Transverse colon (tissue), 3 donors: Measurements from ENCODE around the gene PET100.

Source experiments
- POLR2A ChIP-seq: fragments of 450-650 bp; IDR thresholded peaks from one replicate; pipeline ENCODE4 v1.6.1; 2016; ENCODE audit warnings: antibody characterized with exemption, mild to moderate bottlenecking, moderate library complexity
- TF ChIP-seq, protein P1 (sequence below), 5 experiments: fragments of 200-600 bp in 3 of 5; fragments of 450-650 bp in 2 of 5; sonication (generic) in 3 of 5; IDR thresholded peaks; 1 replicate in 2 of 5; 2 replicates in 3 of 5; pipeline ENCODE4 v1.5.1; 2016 to 2017; ENCODE audit warnings: antibody characterized with exemption in 5 of 5, inconsistent platforms in 3 of 5, mild to moderate bottlenecking in 2 of 5, moderate library complexity in 1 of 5

DNA sequence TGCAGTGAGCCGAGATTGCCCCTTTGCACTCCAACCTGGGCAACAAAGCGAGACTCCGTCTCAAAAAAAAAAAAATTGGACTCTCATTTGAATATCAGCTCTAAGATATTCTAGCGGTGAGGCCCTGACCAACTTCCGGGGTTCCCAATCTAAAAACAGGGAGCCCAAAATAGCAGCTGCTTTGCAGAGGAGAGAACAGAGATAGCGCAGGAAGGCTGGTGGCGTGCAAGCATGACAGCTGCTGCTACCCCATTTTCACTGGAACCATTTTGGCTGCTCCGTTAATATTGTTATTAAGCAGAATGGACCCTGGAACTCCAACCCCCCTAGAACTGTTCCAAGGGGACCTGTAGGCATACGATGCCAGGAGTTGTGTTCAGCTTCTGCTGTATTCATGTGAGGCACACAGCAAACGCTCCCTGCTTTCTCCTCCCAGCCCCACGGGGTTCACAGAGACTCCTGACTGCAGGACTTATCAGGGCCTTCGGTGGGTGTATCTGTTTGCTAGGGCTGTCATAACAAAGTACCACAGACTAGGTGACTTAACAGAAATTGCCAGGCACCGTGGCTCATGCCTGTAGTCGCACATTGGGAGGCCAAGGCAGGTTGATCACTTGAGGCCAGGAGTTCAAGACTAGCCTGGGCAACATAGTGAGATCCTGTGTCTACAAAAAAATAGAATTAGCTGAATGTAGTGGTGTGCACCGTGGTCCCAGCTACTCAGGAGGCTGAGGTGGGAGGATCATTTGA, 18.8 kb downstream of the PET100 start:
- TF ChIP-seq, protein P1, sequence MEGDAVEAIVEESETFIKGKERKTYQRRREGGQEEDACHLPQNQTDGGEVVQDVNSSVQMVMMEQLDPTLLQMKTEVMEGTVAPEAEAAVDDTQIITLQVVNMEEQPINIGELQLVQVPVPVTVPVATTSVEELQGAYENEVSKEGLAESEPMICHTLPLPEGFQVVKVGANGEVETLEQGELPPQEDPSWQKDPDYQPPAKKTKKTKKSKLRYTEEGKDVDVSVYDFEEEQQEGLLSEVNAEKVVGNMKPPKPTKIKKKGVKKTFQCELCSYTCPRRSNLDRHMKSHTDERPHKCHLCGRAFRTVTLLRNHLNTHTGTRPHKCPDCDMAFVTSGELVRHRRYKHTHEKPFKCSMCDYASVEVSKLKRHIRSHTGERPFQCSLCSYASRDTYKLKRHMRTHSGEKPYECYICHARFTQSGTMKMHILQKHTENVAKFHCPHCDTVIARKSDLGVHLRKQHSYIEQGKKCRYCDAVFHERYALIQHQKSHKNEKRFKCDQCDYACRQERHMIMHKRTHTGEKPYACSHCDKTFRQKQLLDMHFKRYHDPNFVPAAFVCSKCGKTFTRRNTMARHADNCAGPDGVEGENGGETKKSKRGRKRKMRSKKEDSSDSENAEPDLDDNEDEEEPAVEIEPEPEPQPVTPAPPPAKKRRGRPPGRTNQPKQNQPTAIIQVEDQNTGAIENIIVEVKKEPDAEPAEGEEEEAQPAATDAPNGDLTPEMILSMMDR (IDR thresholded peaks at IDR 0.05) = no peak
- TF ChIP-seq POLR2A = no peak
